Limb (tissue), 2 donors: ENCODE measurements around the gene MYH16.
"Not testable (repeated sequence)": the region's sequence is repeated elsewhere in the genome, so short reads cannot be mapped to it uniquely, and the experiment has no call there.

Source experiments
- DNase-seq, 2 donors: peaks; one replicate each; pipeline ENCODE4 v3.0.0-alpha.2; 2016; ENCODE audit errors: extremely low spot score in 2 of 2

MYH16 gene

DNA sequence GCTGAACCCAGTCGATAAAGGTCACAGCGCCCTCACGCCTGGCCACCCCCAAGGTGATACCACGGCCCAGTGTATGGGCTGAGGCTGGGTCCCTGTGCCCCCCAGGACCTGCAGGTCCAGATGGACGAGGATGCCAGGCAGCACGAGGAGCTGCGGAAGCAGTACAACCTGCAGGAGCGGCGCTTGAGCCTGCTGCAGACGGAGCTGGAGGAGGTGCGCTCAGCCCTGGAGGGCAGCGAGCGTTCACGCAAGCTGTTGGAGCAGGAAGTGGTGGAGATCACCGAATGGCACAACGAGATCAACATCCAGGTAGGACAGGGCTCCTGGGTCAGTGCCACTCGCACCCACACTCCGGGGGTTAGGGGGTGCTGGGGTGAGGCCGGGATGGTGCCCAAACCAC is 28.9 kb downstream of the MYH16 start:
- DNase-seq = no peak

DNA sequence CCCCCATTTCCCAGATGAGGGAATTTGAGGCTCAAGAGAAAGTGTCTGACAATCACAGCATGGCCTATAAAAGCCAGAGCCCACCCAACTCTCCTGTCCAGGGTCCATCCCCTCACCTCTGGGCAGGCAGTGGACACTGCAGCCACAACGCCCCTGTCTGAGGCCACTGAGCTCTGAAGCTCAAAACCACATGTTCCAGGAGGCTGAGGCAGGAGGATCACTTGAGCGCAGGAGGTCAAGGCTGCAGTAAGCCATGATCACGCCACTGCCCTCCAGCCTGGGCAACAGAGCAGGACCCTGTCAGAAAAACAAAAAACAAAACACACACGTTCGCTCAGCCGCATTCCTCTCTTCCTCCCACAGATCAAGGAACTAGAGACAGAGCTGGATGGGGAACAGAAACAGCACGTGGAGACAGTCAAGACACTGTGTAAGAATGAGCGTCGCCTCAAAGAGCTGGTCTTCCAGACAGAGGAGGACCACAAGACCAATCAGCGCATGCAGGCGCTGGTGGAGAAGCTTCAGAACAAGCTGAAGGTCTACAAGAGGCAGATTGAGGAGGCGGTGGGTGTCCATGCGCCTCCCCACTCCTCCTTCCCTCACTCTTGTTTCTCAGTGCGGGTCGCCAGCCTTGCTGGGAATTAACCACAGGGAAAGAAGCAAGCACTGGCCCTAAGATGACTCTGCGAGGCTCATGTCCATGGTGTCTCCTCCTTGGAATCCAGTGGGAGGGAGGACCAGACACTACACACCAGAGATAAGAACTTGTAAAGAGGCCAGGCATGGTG is 33.0 kb downstream of the MYH16 start:
- DNase-seq = no peak

DNA sequence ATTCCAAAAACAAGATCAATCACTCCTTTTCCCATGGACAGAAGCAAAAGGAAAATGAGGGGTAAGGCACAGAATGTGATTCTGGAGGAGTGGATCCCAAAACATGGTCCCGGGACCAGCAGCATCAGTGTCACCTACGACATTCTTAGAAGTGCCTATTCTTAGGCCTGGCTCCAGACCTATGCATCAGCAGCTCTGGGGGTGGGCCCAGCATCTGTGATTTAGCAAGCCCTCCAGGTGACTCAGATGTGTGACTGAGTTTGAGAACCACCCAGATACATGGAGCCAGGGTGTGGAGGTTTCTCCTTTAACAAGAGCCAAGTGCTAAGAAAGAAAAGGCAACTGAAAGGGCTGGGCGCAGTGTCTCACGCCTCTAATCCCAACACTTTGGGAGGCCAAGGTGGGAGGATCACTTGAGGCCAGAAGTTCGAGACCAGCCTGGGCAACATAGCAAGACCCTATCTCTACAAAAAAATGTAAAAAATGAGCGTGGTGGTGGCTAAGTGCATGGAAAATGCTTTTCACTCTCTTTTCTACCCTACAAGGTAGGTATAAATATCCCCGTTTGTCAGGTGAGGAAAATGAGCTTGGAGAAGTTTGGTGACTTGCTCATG is 35.9 kb downstream of the MYH16 start:
- DNase-seq = no peak

DNA sequence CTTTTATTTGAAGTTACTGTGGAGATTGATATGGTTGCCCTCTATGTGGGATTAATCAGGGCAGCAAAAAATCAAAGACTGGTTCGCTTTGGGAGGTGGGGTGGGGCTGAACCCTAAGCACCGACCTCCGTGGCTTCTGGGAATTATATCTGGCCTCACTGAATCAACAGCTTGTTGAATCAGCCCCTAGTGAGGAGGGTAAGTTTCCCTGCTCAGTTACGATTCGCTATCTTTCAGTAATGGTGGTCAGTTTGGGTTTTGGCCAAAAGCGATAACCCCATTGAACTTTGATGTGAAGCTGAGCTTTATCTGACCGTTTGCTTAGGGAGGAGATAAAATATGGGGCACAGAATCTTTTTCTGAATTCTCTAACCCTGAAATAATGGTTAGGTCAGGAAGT is 36.5 kb downstream of the MYH16 start:
- DNase-seq = no peak

DNA sequence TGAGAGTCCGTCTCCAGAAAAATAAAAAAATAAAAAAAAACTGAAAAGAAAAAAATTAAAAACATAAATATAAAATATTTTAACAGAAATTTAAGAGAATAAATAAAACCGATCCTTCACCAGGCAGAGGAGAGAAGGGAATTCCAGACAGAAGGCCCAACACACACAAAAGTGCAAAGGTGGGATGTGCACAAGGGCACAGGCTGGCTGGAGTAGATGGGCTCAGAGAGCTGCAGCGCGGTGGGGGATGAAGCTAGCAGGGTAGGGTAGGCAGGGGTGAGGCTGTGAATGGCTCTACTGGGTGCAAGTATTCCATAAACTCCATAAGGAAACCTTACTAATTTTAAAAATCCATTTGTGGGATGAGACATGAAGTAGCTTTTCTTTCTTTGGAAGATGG is 37.4 kb downstream of the MYH16 start:
- no peak for DNase-seq

DNA sequence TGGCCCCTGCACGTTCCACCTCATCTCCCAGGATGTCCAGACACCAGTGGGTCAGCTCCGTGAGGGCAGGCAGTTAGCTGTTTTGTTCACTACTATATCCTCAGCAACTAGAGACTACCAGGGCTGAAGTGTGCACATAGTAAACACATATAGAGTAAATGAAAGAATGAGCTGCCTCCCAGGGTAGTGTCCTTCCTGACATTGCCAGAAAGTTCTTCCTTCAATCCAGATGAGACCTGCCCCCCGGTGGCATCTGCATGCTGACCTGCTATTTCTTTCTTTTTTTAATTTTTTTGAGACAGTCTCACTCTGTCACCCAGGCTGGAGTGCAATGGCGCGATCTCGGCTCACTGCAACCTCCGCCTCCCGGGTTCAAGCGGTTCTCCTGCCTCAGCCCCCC is 39.1 kb downstream of the MYH16 start:
- no peak for DNase-seq

DNA sequence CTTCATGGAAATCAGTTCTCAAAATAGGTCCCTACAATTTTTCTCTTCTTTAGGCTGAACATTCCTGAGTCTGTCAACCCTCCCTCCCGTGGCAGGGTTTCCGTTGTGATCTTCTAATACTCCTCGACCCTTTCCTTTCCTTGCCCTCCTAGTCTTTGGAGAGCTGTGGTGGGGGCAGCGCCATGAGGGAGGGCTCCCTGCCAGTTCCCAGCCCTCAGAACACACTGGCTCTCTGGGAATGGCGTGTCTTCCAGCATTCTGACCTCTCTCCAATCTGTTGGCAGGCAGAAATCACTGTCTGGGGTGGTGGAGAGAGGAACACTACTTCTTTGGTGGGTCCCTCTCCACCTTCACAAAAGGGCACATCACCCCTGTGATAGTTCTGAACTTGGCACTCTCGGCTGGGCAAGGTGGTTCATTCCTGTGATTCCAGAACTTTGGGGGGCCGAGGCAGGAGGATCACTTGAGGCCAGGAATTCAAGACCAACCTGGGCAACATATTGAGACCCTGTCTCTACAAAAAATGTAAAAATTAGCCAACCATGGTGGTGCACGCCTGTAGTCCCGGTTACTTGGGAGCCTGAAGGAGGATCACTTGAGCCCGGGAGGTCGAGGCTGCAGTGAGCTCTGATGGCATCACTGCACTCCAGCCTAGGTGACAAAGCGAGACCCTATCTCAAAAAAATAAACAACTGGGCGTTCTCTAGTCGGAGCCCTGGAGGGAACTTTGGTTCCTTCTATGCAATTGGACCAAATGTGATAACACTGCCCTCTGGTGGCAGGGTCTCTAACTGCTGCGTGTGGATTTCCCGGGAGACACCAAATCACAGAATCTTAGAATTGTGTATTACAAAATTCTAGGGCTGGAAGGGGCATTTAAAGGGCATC is 39.9 kb downstream of the MYH16 start:
- peak; percentile 39 to 62 for DNase-seq

DNA sequence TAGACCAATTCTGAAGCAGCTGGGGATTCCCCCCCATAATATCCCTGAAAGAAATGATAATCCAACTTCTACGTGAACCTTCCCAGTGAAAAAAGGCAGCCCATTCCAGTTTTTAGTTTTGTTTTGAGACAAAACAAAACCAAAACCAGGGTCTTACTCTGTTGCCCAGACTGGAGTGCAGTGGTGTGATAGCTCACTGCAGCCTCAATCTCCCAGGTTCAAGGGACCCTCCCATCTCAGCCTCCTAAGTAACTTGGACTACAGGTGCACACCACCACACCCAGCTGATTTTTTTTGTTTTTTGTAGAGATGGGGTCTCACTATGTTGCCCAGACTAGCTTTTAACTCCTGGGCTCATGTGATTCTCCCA is 40.5 kb downstream of the MYH16 start:
- DNase-seq = no peak

DNA sequence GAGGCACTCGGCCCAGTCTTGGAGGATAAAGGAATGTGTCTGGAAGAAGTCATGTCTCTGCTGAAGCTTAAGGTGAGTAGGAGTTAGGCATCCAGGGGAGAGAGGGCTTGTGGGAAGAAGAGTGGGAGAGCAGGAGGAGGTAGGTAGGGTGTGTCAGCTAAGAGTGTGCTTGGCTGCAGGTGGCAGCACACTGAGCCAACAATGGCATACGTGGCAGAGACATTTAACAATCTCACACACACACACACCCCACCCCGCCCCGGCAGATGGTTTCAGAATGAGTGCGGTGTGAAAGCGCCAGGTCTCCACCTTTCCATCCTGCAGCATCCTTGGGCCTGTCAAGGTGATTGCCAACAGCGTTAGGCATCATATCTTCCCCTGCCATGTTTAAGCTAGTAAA is 41.9 kb downstream of the MYH16 start:
- DNase-seq = no peak

DNA sequence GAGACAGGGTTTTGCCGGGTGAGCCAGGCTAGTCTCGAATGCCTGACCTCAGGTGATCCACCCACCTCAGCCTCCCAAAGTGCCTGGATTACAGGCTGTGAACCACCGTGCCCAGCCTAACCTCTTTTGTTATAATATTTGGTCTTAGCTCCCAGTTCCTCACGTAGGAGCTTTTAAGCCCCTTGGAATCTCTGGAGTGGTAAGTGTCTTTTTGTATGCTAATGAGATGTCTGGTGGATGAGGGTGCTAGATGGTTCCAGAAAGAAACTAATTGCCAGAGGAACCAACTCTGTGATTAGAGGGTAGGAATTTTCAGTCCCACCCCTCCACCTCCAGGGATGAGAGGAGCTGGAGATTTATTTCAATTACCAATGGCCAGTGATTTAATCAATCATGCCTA is 47.7 kb downstream of the MYH16 start:
- DNase-seq = no peak

DNA sequence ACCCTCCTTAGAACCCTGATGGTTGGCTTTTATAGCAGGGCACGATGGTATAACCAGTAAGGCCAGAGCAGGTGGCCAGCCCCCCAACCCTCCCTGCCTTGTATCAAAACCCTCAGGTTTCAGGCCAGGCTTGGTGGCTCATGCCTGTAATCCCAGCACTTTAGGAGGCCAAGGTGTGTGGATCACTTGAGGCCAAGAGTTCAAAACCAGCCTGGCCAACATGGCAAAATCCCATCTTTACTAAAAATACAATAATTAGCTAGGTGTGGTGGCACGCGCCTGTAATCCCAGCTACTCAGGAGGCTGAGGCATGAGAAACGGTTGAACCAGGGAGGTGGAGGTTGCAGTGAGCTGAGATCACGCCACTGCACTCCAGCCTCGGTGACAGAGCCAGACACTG is 50.0 kb downstream of the MYH16 start:
- not testable (repeated sequence) for DNase-seq

DNA sequence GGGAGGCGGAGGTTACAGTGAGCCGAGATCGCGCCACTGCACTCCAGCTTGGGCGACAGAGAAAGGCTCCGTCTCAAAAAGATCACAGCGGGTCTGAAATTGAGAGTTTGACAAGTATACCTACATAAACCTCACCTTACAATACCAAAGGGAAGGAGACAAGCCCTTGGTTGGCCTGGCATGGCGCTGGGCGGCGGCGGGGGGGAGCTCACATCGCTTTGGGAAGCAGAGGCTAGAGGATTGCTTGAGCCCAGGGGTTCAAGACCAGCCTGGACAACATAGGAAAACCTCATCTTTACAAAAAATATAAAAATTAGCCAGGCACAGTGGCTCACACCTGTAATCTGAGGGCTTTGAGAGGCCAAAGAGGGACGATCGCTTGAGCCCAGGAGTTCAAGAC is 51.9 kb downstream of the MYH16 start:
- DNase-seq = no peak

DNA sequence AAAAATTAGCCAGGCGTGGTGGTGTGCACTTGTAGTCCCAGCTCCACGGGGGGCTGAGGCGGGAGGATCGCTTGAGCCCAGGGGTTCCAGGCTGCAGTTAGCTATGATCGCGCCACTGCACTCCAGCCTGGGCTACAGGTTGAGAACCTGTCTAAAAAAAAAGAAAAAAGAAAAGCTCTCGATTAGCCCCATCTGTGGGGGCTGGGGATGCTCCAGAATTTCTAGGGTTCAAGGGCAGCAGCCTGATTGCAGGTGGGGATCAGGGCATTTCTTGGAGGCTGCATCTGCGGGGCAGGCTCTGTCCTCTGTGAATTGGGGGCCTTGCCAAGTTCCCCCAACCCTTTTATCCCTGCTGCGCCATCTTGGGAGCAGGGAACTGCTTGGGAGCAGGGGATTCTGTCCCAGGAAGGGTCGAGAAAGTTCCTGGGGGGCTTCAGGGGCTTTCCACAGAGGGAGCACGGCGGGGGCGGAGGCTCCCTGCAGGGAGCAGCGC is 52.4 kb downstream of the MYH16 start:
- no peak for DNase-seq

DNA sequence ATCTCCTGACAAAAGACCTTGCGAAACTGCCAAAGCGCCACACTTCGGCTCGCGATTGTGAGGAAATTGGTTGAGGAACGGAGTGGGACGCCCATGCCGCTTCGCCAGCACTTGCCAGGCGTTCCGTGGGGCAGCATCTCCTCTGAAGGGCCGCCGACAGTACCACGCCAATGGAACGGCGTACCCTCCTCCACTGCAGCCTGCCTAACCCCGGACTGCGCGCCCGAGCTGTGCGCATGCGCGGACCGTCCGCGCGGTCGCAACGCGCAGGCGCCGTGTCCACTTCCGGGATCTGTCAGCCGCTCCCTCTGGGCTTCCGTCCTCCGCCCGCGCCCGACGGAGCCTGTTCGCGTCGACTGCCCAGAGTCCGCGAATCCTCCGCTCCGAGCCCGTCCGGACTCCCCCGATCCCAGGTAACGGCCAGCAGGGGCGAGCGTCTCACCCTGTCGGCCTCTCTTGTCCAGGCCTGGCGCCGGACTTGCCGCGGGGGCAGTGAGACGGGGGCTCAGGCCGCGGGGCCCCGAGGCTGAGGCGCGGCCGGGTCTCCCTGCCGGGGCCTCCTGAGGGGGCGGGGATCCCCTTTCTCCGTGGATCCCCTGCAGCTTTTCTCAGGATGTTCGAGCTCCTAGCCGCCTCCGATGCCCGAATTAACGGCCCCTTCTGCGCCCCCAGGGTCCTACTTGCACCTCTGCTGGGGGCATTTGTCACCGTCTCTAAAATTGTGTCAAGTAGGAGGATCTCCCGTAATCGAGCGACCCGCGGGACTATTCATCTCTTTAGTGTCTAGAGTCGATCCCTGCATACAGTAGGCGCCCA is 53.2 kb downstream of the MYH16 start, which contains the start of gene ARPC1A:
Gene ARPC1A, plus strand, starts transcription at position 307 of the 816 bp plus-strand sequence. CDS start 7,456 bp downstream, outside the sequence.
- peak; percentile 96 for DNase-seq

DNA sequence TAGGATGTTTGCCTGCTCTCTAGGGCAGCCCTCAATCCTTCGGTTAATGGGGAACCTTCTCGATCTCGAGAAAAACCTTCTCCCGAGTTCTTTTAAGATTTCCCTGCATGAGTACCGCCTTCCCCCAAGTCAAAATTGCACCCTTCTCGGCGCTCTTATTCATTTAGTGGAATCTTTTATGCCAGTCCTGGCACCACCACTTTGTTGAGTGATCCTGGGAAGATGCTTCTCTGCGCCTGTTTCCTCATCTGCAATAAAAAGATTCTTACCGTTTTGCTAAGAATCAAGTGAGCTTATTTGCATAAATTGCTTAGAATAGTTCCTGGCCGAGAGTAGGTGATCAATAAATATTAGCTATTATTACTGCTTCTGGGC is 53.8 kb downstream of the MYH16 start:
- no peak for DNase-seq

DNA sequence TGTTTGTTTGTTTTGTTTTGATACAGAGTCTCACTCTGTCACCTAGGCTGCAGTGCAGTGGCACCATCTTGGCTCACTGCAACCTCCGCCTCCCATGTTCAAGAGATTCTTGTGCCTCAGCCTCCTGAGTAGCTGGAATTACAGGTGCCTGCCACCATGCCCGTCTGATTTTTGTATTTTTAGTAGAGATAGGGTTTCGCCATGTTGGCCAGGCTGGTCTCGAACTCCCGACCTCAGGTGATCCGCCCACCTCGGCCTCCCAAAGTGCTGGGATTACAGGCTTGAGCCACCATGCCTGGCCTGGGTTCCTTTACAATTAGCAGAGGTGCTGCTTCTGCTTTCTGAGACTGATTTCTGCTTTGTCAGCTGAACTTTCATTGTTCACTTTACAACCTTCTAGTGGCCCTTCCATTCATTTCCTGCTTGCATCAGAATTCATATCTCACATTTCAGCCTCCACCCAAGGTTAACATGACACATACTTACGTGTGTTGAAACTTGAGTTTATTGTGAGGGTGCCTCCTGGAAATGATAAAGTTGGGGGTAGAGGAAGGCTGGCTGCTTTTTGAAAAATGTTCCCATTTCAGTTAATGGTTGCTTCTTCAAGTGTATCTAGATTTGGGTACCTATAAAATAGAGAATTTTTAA is 57.8 kb downstream of the MYH16 start:
- not testable (repeated sequence) for DNase-seq

DNA sequence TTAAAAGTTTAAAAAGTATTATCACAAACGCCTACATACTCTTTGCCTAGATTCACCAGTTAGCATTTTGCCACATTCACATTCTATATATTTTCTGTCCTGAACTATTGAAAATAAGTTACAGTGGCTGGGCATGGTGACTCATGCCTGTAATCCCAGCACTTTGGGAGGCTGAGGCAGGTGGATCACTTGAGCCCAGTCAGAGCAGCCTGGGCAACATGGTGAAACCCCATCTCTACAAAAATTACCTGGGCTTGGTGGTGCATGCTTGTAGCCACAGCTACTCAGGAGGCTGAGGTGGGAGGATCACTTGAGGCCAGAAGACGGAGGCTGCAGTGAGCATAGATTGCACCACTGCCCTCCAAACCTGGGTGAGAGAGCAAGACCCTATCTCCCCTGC is 58.4 kb downstream of the MYH16 start:
- DNase-seq = no peak

DNA sequence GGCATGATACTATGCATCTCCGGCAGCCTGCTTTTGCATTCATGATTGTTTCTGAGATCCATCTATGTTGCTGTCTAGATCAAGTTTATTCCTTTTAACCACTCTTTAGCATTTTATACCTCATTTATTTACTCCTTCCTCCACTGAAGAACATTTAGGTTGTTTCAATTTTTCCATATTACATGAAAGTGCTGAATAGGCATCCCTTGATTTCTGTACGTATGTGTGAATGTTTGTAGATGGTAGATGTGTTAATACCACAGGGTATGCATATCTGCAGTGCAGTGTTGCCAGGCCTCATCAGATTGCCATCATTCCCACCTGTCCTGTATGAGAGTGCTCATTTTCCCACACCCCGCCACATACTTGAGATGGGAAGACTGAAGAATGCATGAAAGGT is 67.0 kb downstream of the MYH16 start:
- DNase-seq = no peak

DNA sequence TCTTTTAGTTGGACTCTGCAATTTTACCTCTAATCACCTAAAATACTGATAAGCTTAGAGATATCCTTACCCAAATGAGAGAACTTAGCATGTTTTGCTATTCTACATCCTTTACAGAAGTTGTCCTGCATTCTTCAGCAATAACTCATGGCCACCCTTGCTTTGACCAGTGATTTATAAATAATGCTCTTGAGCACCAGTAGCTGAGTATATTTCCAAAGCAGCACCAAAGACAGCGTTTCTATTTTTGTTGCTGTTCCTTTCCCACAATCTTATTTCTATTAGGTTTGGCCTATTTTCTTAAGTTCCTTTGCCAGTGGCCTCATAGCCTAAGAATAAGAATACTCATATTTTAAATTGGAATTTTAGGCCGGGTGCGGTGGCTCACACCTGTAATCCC is 68.0 kb downstream of the MYH16 start:
- DNase-seq = no peak

DNA sequence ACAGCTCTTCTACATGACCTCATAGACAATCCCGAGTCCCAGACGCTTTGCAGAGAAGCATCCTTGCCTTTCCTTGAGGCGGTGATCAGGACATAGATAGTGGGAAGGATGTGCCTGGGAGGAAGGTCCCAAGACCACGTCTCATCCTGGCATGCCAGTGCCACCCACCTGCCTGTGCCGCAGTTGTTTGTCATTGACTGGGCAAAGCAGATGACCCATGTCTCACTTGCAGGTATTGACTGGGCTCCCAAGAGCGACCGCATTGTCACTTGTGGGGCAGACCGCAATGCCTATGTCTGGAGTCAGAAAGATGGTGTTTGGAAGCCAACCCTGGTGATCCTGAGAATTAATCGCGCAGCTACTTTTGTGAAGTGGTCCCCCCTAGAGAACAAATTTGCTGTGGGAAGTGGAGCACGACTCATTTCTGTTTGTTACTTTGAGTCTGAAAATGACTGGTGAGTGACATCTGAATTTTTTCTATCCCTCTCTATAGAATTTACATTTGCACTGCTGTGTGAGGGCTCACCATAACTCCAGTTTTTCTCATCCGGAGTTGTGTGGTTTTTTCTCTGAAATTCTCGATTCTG is 71.5 kb downstream of the MYH16 start:
- no peak for DNase-seq
